Measurements from ENCODE around the gene SLC30A4. TPM values are rescaled to one million over a fixed set of nuclear protein-coding genes. Genes with fewer than 3 reads are reported as not detected.
A peak's percentile ranks its signal among the peaks of the same experiment; 100 is the strongest.

The SLC30A4 gene
- total RNA-seq, 4 donors from 2014 or later: 7.2 to 27.0 (median 11.3) TPM

GRCh38 chr15:45454814-45455213 is 67.7 kb downstream of the SLC30A4 start:
- no peak overlapping the region for H3K4me3 ChIP-seq
- no peaks in the 10 kb centered on the region for H3K4me1 ChIP-seq
- H3K36me3 ChIP-seq: no peaks in the 10 kb centered on the region
- TF ChIP-seq POLR2A (IDR thresholded peaks at IDR 0.05) (no peak), CTCF (IDR thresholded peaks at IDR 0.05) (no peak)
- intact Hi-C loops (cut with DNase I; ENCODE audit: low total_unique reads): loop anchor here (10.0 kb wide), 1 partner anchor 160 kb away; no protein-coding TSS in a partner anchor
- no peaks in the 10 kb centered on the region for H3K27me3 ChIP-seq
- peak in 1 of 2 donors; percentile 25 for DNase-seq
- no peak overlapping the region for H3K27ac ChIP-seq
- H3K9me3 ChIP-seq: no peaks in the 10 kb centered on the region

GRCh38 chr15:45451265-45451664 is 71.3 kb downstream of the SLC30A4 start:
- H3K27me3 ChIP-seq: no peaks in the 10 kb centered on the region
- no peak overlapping the region for H3K4me3 ChIP-seq
- TF ChIP-seq POLR2A (IDR thresholded peaks at IDR 0.05) (no peak), CTCF (IDR thresholded peaks at IDR 0.05) (no peak)
- H3K27ac ChIP-seq: no peak overlapping the region
- DNase-seq: no peak
- no peaks in the 10 kb centered on the region for H3K9me3 ChIP-seq
- no peaks in the 10 kb centered on the region for H3K4me1 ChIP-seq
- no peaks in the 10 kb centered on the region for H3K36me3 ChIP-seq
- intact Hi-C loops (cut with DNase I; ENCODE audit: low total_unique reads): loop anchor here (10.0 kb wide), 1 partner anchor 164 kb away; no protein-coding TSS in a partner anchor

GRCh38 chr15:45449916-45450867 is 72.4 kb downstream of the SLC30A4 start:
- H3K4me3 ChIP-seq: no peak overlapping the region
- H3K27ac ChIP-seq: no peak overlapping the region
- intact Hi-C loops (cut with DNase I; ENCODE audit: low total_unique reads): loop anchor here (10.0 kb wide), 1 partner anchor 165 kb away; no protein-coding TSS in a partner anchor
- DNase-seq: no peak
- no peaks in the 10 kb centered on the region for H3K4me1 ChIP-seq
- H3K27me3 ChIP-seq: no peaks in the 10 kb centered on the region
- no peaks in the 10 kb centered on the region for H3K9me3 ChIP-seq
- H3K36me3 ChIP-seq: no peaks in the 10 kb centered on the region
- TF ChIP-seq CTCF (IDR thresholded peaks at IDR 0.05): no peak
- no peak for TF ChIP-seq POLR2A (IDR thresholded peaks at IDR 0.05)

- Histone ChIP-seq H3K27ac (no peak overlapping the region), H3K4me1 (no peaks in the 10 kb centered on the region), H3K4me3 (no peak overlapping the region), H3K36me3 (no peaks in the 10 kb centered on the region), H3K9me3 (no peaks in the 10 kb centered on the region), H3K27me3 (no peaks in the 10 kb centered on the region)
- DNase-seq: no peak
- intact Hi-C loops (cut with DNase I; ENCODE audit: low total_unique reads): no loop called here
- TF ChIP-seq POLR2A (IDR thresholded peaks at IDR 0.05) (no peak), CTCF (IDR thresholded peaks at IDR 0.05) (no peak)
Measured at GRCh38 chr15:45449395-45449794, 73.2 kb downstream of the SLC30A4 start.

Data from uterus (tissue), 4 donors.